HepG2 (cell line): ENCODE results near the gene MYORG. TPM values are rescaled to one million over a fixed set of nuclear protein-coding genes. Genes with fewer than 3 reads are reported as not detected.

Source experiments
- ATAD3A ChIP-seq: sonication (generic); formaldehyde crosslinking; IDR thresholded peaks from 2 replicates; pipeline ENCODE4 v1.4.0; 2020; ENCODE audit warnings: missing genetic modification reagents
- EED ChIP-seq: sonication (generic); formaldehyde crosslinking; IDR thresholded peaks from 2 replicates; pipeline ENCODE4 v1.5.0; 2020; ENCODE audit warnings: mild to moderate bottlenecking, missing genetic modification reagents
- HCFC1 ChIP-seq: fragments of 150-350 bp; IDR thresholded peaks from 2 replicates; pipeline ENCODE4 v1.6.1; 2014; ENCODE audit warnings: low read depth, low read length
- HDAC1 ChIP-seq: sonication (generic); formaldehyde crosslinking; IDR thresholded peaks from 2 replicates; pipeline ENCODE4 v1.5.1; 2020; ENCODE audit warnings: mild to moderate bottlenecking, missing genetic modification reagents
- HDAC6 ChIP-seq: fragments of 200-600 bp; sonication (generic); IDR thresholded peaks from 2 replicates; pipeline ENCODE4 v1.7.0; 2017; ENCODE audit warnings: mild to moderate bottlenecking, antibody characterized with exemption, low read length, low read depth
- MIXL1 ChIP-seq: IDR thresholded peaks from 2 replicates; pipeline ENCODE4 v1.6.1; 2016
- NR3C1 ChIP-seq: sonication (generic); formaldehyde crosslinking; IDR thresholded peaks from 2 replicates; pipeline ENCODE4 v1.4.0; 2020; ENCODE audit warnings: missing genetic modification reagents
- POLR2G ChIP-seq: fragments of 200-400 bp; formaldehyde crosslinking; IDR thresholded peaks from 2 replicates; pipeline ENCODE4 v1.6.1; 2018; ENCODE audit warnings: mild to moderate bottlenecking, low read depth, low read length, moderate library complexity
- REXO4 ChIP-seq: sonication (generic); formaldehyde crosslinking; IDR thresholded peaks from 2 replicates; pipeline ENCODE4 v1.8.0; 2022; ENCODE audit warnings: missing genetic modification reagents, mild to moderate bottlenecking, borderline replicate concordance
- RFX1 ChIP-seq: fragments of 450-650 bp; IDR thresholded peaks from 2 replicates; pipeline ENCODE4 v1.6.1; 2017
- SMARCE1 ChIP-seq: fragments of 450-650 bp; IDR thresholded peaks from 2 replicates; pipeline ENCODE4 v1.6.1; 2017; ENCODE audit warnings: borderline replicate concordance
- TBX2 ChIP-seq: sonication (generic); formaldehyde crosslinking; IDR thresholded peaks from 2 replicates; pipeline ENCODE4 v1.5.0; 2020; ENCODE audit warnings: missing genetic modification reagents, mild to moderate bottlenecking, borderline replicate concordance
- ZC3H4 ChIP-seq: sonication (generic); formaldehyde crosslinking; IDR thresholded peaks from 2 replicates; pipeline ENCODE4 v1.4.0; 2020; ENCODE audit warnings: missing genetic modification reagents, borderline replicate concordance
- ZNF350 ChIP-seq: sonication (generic); formaldehyde crosslinking; IDR thresholded peaks from 2 replicates; pipeline ENCODE4 v1.4.0; 2020; ENCODE audit warnings: mild to moderate bottlenecking, low read depth, missing genetic modification reagents, borderline replicate concordance
- ZNF619 ChIP-seq: sonication (generic); formaldehyde crosslinking; IDR thresholded peaks from 2 replicates; pipeline ENCODE4 v1.4.0; 2020; ENCODE audit warnings: mild to moderate bottlenecking, missing genetic modification reagents
- ZNF773 ChIP-seq: sonication (generic); formaldehyde crosslinking; IDR thresholded peaks from 2 replicates; pipeline ENCODE4 v1.4.0; 2020; ENCODE audit warnings: missing genetic modification reagents, borderline replicate concordance
- ZNF780A ChIP-seq: sonication (generic); formaldehyde crosslinking; IDR thresholded peaks from 2 replicates; pipeline ENCODE4 v1.8.0; 2022; ENCODE audit warnings: mild to moderate bottlenecking, missing genetic modification reagents, moderate library complexity
- ZNF879 ChIP-seq: sonication (generic); formaldehyde crosslinking; IDR thresholded peaks from 2 replicates; pipeline ENCODE4 v1.8.1; 2023; ENCODE audit warnings: missing genetic modification reagents
- polyA plus RNA-seq, 8 experiments: library from polyadenylated mRNA; depleted of rRNA in 3 of 8; stranded (reverse) in 7 of 8; unstranded in 1 of 8; fragments of >200 nt; fragmentation: Illumina TruSeq in 4 of 8; extraction: Trizol in 4 of 8; gene quantifications; 2 replicates each; pipeline versions ENCODE4 v1.2.1 to v1.2.3, GENCODE V29; 2011 to 2016; ENCODE audit warnings: low read depth in 4 of 8, missing spikeins in 1 of 8, mixed read lengths in 1 of 8; ENCODE audit not compliant: insufficient read depth in 1 of 8
- total RNA-seq, 5 experiments: library from RNA; depleted of rRNA; stranded (reverse); fragments of >200 nt; fragmentation: Illumina TruSeq; extraction: Trizol; gene quantifications; 2 replicates each; pipeline ENCODE4 v1.2.3, GENCODE V29; 2016; ENCODE audit warnings: low read depth in 1 of 5
- TF ChIP-seq, protein P1 (sequence below): sonication (generic); formaldehyde crosslinking; IDR thresholded peaks from 2 replicates; pipeline ENCODE4 v1.8.0; 2022; ENCODE audit warnings: mild to moderate bottlenecking, missing genetic modification reagents, borderline replicate concordance
- TF ChIP-seq, protein P2 (sequence below): sonication (generic); formaldehyde crosslinking; conservative IDR thresholded peaks from 2 replicates; pipeline ENCODE4 v1.4.0; 2020; ENCODE audit warnings: missing genetic modification reagents
- TF ChIP-seq, protein P3 (sequence below): IDR thresholded peaks from 2 replicates; pipeline ENCODE4 v1.6.1; 2016; ENCODE audit warnings: low read depth, control low read depth
- TF ChIP-seq, protein P4 (sequence below): sonication (generic); formaldehyde crosslinking; IDR thresholded peaks from 2 replicates; pipeline ENCODE4 v1.4.0; 2020; ENCODE audit warnings: mild to moderate bottlenecking, missing genetic modification reagents
- TF ChIP-seq, protein P5 (sequence below), 2 experiments: fragments of 450-650 bp in 1 of 2; sonication (generic) in 1 of 2; formaldehyde crosslinking; IDR thresholded peaks; 2 replicates each; pipeline versions ENCODE4 v1.5.0 to v1.8.0; 2020 to 2022; ENCODE audit warnings: mild to moderate bottlenecking in 1 of 2, missing genetic modification reagents in 1 of 2

The MYORG gene
- total and polyA plus RNA-seq, 2 of the 13 experiments (the other 11 are each of a cell fraction or from before 2014, with no cell fraction given), result 11.1 to 22.4 TPM

DNA sequence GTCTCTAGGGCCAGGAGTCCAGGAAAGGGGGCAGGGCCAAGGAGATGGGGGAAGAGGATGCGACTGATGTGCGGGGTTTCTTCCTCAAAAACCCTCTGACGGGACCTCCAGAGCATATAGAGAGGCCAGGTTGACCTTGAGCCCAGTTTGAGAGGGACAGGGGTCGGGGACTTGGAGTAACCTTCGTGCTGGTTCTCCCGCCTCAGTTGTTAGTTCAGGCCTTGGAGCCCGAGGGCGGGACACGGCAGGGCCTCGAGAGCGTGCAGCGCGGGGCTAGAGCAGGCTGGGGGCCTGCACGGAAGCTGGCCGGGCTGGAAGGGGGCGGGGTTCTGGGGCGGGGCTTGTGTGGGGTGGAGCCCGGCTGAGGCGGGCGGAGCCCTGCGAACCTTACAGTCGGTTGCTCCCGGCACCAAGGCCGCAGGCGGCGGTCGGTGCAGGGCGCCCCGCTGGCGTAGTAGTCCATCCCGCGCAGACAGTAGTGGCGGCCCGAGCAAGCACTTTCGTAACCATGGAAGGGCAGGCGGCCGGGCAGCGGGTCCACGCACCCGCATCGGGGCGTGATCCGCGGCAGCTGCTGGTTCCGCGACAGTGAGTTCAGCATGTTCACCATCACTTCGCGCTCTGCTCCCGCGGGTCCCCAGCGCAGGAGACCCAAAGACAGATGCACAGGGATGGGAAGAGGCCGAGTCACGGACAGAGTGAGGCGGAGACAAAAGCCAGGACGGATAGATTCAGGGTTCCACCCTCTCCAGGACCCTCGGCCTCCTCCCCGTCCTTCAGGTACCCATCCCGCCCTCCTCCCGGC is 4.0 kb upstream of the MYORG start (continued):
- TF ChIP-seq ZNF350 (CRISPR knock-in tag) (no peak), MIXL1 (no peak), REXO4 (no peak; the same call in 1 of the 2 replicates), ZNF879 (CRISPR knock-in tag) (peak; percentile 99), ZNF619 (CRISPR knock-in tag) (no peak), TBX2 (CRISPR knock-in tag) (peak; percentile 74; the same call in 1 of the 2 replicates), NR3C1 (no peak), HDAC1 (CRISPR knock-in tag) (peak; percentile 76), ZC3H4 (CRISPR knock-in tag) (no peak), ZNF773 (0 out of 2 replicates have a peak, but pooled peaks have one; percentile 50), HDAC6 (no peak), EED (CRISPR knock-in tag) (peak; percentile 63; the same call in 1 of the 2 replicates), HCFC1 (no peak), ZNF780A (CRISPR knock-in tag) (0 out of 2 replicates have a peak, but pooled peaks have one; percentile 63), POLR2G (peak; percentile 65), SMARCE1 (no peak), ATAD3A (CRISPR knock-in tag) (no peak), RFX1 (no peak)
- TF ChIP-seq, protein P1, sequence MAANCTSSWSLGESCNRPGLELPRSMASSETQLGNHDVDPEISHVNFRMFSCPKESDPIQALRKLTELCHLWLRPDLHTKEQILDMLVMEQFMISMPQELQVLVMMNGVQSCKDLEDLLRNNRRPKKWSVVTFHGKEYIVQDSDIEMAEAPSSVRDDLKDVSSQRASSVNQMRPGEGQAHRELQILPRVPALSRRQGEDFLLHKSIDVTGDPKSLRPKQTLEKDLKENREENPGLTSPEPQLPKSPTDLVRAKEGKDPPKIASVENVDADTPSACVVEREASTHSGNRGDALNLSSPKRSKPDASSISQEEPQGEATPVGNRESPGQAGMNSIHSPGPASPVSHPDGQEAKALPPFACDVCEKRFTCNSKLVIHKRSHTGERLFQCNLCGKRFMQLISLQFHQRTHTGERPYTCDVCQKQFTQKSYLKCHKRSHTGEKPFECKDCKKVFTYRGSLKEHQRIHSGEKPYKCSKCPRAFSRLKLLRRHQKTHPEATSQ (CRISPR knock-in tag), result peak; percentile 40; the same call in 1 of the 2 replicates
- TF ChIP-seq, protein P2, sequence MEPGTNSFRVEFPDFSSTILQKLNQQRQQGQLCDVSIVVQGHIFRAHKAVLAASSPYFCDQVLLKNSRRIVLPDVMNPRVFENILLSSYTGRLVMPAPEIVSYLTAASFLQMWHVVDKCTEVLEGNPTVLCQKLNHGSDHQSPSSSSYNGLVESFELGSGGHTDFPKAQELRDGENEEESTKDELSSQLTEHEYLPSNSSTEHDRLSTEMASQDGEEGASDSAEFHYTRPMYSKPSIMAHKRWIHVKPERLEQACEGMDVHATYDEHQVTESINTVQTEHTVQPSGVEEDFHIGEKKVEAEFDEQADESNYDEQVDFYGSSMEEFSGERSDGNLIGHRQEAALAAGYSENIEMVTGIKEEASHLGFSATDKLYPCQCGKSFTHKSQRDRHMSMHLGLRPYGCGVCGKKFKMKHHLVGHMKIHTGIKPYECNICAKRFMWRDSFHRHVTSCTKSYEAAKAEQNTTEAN, result peak; percentile 75; the same call in 1 of the 2 replicates
- TF ChIP-seq, protein P3, sequence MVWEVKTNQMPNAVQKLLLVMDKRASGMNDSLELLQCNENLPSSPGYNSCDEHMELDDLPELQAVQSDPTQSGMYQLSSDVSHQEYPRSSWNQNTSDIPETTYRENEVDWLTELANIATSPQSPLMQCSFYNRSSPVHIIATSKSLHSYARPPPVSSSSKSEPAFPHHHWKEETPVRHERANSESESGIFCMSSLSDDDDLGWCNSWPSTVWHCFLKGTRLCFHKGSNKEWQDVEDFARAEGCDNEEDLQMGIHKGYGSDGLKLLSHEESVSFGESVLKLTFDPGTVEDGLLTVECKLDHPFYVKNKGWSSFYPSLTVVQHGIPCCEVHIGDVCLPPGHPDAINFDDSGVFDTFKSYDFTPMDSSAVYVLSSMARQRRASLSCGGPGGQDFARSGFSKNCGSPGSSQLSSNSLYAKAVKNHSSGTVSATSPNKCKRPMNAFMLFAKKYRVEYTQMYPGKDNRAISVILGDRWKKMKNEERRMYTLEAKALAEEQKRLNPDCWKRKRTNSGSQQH (CRISPR knock-in tag), result 0 out of 2 replicates have a peak, but pooled peaks have one; percentile 26
- TF ChIP-seq, protein P4, sequence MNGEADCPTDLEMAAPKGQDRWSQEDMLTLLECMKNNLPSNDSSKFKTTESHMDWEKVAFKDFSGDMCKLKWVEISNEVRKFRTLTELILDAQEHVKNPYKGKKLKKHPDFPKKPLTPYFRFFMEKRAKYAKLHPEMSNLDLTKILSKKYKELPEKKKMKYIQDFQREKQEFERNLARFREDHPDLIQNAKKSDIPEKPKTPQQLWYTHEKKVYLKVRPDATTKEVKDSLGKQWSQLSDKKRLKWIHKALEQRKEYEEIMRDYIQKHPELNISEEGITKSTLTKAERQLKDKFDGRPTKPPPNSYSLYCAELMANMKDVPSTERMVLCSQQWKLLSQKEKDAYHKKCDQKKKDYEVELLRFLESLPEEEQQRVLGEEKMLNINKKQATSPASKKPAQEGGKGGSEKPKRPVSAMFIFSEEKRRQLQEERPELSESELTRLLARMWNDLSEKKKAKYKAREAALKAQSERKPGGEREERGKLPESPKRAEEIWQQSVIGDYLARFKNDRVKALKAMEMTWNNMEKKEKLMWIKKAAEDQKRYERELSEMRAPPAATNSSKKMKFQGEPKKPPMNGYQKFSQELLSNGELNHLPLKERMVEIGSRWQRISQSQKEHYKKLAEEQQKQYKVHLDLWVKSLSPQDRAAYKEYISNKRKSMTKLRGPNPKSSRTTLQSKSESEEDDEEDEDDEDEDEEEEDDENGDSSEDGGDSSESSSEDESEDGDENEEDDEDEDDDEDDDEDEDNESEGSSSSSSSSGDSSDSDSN, result peak; percentile 94
- TF ChIP-seq, protein P5, sequence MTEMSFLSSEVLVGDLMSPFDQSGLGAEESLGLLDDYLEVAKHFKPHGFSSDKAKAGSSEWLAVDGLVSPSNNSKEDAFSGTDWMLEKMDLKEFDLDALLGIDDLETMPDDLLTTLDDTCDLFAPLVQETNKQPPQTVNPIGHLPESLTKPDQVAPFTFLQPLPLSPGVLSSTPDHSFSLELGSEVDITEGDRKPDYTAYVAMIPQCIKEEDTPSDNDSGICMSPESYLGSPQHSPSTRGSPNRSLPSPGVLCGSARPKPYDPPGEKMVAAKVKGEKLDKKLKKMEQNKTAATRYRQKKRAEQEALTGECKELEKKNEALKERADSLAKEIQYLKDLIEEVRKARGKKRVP (CRISPR knock-in tag; IDR thresholded peaks at IDR 0.05), result 0 out of 4 replicates have a peak, but pooled peaks of 1 of the 2 experiments have one; percentile 27
